ENCODE data around the gene AGR2.
A peak's percentile ranks its signal among the peaks of the same experiment; 100 is the strongest.

The AGR2 gene

DNA sequence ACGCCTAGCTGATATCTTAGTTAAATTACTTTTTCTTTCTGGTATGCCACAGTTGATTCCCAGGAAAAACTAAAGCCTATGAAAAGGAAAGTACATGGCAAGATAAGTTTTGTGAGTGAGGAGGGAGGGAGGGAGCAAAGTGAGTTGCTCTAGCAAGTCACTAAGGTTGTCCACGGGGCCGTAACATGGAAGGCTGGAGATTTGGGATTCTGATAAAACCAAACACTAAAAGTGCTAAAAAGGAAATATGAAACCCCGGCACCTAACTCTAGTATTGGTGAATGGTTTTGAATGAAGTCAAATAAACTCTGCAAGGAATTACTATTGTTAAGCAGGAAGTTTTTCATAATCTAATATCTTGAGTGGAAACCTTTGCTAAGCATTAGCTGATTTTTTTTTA lies 1.7 kb downstream of the AGR2 start:
- no peak for TF ChIP-seq EZH2 (IDR thresholded peaks at IDR 0.05; ENCODE audit: borderline replicate concordance, low read depth, low read length, severe bottlenecking)
- TF ChIP-seq, protein P1, sequence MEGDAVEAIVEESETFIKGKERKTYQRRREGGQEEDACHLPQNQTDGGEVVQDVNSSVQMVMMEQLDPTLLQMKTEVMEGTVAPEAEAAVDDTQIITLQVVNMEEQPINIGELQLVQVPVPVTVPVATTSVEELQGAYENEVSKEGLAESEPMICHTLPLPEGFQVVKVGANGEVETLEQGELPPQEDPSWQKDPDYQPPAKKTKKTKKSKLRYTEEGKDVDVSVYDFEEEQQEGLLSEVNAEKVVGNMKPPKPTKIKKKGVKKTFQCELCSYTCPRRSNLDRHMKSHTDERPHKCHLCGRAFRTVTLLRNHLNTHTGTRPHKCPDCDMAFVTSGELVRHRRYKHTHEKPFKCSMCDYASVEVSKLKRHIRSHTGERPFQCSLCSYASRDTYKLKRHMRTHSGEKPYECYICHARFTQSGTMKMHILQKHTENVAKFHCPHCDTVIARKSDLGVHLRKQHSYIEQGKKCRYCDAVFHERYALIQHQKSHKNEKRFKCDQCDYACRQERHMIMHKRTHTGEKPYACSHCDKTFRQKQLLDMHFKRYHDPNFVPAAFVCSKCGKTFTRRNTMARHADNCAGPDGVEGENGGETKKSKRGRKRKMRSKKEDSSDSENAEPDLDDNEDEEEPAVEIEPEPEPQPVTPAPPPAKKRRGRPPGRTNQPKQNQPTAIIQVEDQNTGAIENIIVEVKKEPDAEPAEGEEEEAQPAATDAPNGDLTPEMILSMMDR (IDR thresholded peaks at IDR 0.05; ENCODE audit: borderline replicate concordance, extremely low read depth, low read length, poor library complexity, severe bottlenecking) = no peak
- Histone ChIP-seq H3K36me3 (ENCODE audit: insufficient read depth, low read length) (no peaks in the 10 kb centered on the region), H3K79me2 (ENCODE audit: insufficient read depth, low read length) (no peaks in the 10 kb centered on the region), H3K9me3 (ENCODE audit: insufficient read depth, low read length, severe bottlenecking) (no peaks in the 10 kb centered on the region), H3K4me3 (ENCODE audit: low read depth in 1 of 2, low read length in 2 of 2) (no peak overlapping the region), H3K4me2 (ENCODE audit: insufficient read depth, low read length) (no peak overlapping the region), H3K27ac (ENCODE audit: low read length) (no peak overlapping the region), H3K4me1 (ENCODE audit: insufficient read depth, low read length) (no peaks in the 10 kb centered on the region), H3K27me3 (ENCODE audit: insufficient read depth, low read length, poor library complexity) (no peaks in the 10 kb centered on the region), H3K9ac (ENCODE audit: low read depth, low read length) (no peak overlapping the region), H4K20me1 (ENCODE audit: insufficient read depth, low read length) (no peaks in the 10 kb centered on the region), H2AFZ (ENCODE audit: low read depth, low read length) (no peak overlapping the region)
- no peak for ATAC-seq (ENCODE audit: insufficient read depth, low read depth)
- DNase-seq = no peak

DNA sequence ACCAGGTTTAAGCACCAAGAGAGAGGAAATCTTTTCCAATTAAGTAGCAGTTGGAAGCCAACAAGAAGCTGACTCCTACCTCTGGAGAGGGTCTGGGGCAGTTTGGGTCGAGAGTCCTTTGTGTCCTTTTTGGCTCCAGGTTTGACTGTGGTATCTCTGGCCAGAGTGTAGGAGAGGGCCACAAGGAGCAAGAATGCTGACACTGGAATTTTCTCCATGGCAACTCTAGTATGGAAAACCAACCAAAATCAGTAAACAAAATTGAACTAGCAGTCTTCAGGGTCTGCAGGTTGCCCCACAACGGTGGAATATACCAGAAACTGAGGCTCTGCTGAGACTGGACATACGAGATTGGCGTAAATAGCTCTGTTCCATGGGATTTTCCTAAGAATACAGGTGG lies 3.2 kb downstream of the AGR2 start:
- Histone ChIP-seq H3K79me2 (ENCODE audit: insufficient read depth, low read length) (no peaks in the 10 kb centered on the region), H3K9ac (ENCODE audit: low read depth, low read length) (no peak overlapping the region), H4K20me1 (ENCODE audit: insufficient read depth, low read length) (no peaks in the 10 kb centered on the region), H3K9me3 (ENCODE audit: insufficient read depth, low read length, severe bottlenecking) (no peaks in the 10 kb centered on the region), H3K4me2 (ENCODE audit: insufficient read depth, low read length) (no peak overlapping the region), H3K27me3 (ENCODE audit: insufficient read depth, low read length, poor library complexity) (no peaks in the 10 kb centered on the region), H3K4me1 (ENCODE audit: insufficient read depth, low read length) (no peaks in the 10 kb centered on the region), H2AFZ (ENCODE audit: low read depth, low read length) (no peak overlapping the region), H3K36me3 (ENCODE audit: insufficient read depth, low read length) (no peaks in the 10 kb centered on the region), H3K4me3 (ENCODE audit: low read depth in 1 of 2, low read length in 2 of 2) (no peak overlapping the region), H3K27ac (ENCODE audit: low read length) (no peak overlapping the region)
- TF ChIP-seq, protein P1 (IDR thresholded peaks at IDR 0.05; ENCODE audit: borderline replicate concordance, extremely low read depth, low read length, poor library complexity, severe bottlenecking) = no peak
- TF ChIP-seq EZH2 (IDR thresholded peaks at IDR 0.05; ENCODE audit: borderline replicate concordance, low read depth, low read length, severe bottlenecking) = no peak
- DNase-seq = no peak
- ATAC-seq (ENCODE audit: insufficient read depth, low read depth) = no peak

DNA sequence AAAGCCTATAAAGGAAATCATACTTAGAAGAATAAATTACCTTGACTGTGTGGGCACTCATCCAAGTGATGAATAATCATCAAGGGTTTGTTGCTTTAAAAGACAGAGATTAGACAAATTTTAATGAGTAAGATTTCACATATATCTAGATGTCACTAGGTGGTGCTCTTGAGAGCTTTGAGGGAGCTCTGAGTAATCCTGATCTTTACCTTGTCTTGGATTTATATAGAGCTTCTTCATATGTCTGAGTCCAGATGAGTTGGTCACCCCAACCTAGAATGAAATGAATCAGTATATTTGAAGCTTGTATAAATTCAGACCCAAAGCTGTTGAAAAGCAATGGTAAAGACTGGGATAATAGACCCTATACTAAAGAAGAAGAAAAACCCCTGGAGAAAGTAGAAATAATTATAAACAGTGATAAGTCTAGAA lies 3.7 kb downstream of the AGR2 start:
- Histone ChIP-seq H3K27me3 (ENCODE audit: insufficient read depth, low read length, poor library complexity) (no peaks in the 10 kb centered on the region), H3K79me2 (ENCODE audit: insufficient read depth, low read length) (no peaks in the 10 kb centered on the region), H3K36me3 (ENCODE audit: insufficient read depth, low read length) (no peaks in the 10 kb centered on the region), H3K9ac (ENCODE audit: low read depth, low read length) (no peak overlapping the region), H3K9me3 (ENCODE audit: insufficient read depth, low read length, severe bottlenecking) (no peaks in the 10 kb centered on the region), H3K27ac (ENCODE audit: low read length) (no peak overlapping the region), H2AFZ (ENCODE audit: low read depth, low read length) (no peak overlapping the region), H3K4me2 (ENCODE audit: insufficient read depth, low read length) (no peak overlapping the region), H4K20me1 (ENCODE audit: insufficient read depth, low read length) (no peaks in the 10 kb centered on the region), H3K4me3 (ENCODE audit: low read depth in 1 of 2, low read length in 2 of 2) (no peak overlapping the region), H3K4me1 (ENCODE audit: insufficient read depth, low read length) (no peaks in the 10 kb centered on the region)
- DNase-seq (no peak), ATAC-seq (ENCODE audit: insufficient read depth, low read depth) (peak; percentile 80)
- no peak for TF ChIP-seq EZH2 (IDR thresholded peaks at IDR 0.05; ENCODE audit: borderline replicate concordance, low read depth, low read length, severe bottlenecking)
- TF ChIP-seq, protein P1 (IDR thresholded peaks at IDR 0.05; ENCODE audit: borderline replicate concordance, extremely low read depth, low read length, poor library complexity, severe bottlenecking) = peak; percentile 62

DNA sequence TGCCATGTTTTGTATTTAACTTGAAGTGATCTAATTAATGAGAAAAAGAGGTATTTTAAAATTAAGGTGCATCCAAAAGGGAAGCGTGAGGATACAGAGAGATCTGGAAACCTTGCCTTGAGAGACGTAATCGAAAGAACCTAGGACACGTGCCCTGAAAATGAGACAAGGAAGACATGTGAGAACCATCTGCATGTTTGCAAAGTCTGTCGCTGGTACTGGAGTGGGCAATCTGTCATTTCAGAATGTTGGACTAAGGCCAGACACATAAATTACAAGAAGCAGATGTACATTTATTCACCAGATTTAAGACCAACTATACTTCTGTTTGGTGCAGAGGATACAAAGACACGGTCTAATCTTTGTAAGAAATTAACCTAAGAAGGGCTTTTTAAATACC lies 9.2 kb downstream of the AGR2 start:
- TF ChIP-seq, protein P1 (IDR thresholded peaks at IDR 0.05; ENCODE audit: borderline replicate concordance, extremely low read depth, low read length, poor library complexity, severe bottlenecking) = no peak
- TF ChIP-seq EZH2 (IDR thresholded peaks at IDR 0.05; ENCODE audit: borderline replicate concordance, low read depth, low read length, severe bottlenecking) = no peak
- Histone ChIP-seq H4K20me1 (ENCODE audit: insufficient read depth, low read length) (no peaks in the 10 kb centered on the region), H3K4me1 (ENCODE audit: insufficient read depth, low read length) (no peaks in the 10 kb centered on the region), H3K27me3 (ENCODE audit: insufficient read depth, low read length, poor library complexity) (peaks cover 2% of the 10 kb centered on the region), H3K4me2 (ENCODE audit: insufficient read depth, low read length) (no peak overlapping the region), H3K9me3 (ENCODE audit: insufficient read depth, low read length, severe bottlenecking) (no peaks in the 10 kb centered on the region), H3K4me3 (ENCODE audit: low read depth in 1 of 2, low read length in 2 of 2) (no peak overlapping the region), H3K36me3 (ENCODE audit: insufficient read depth, low read length) (no peaks in the 10 kb centered on the region), H2AFZ (ENCODE audit: low read depth, low read length) (no peak overlapping the region), H3K9ac (ENCODE audit: low read depth, low read length) (no peak overlapping the region), H3K79me2 (ENCODE audit: insufficient read depth, low read length) (no peaks in the 10 kb centered on the region), H3K27ac (ENCODE audit: low read length) (no peak overlapping the region)
- DNase-seq = no peak
- no peak for ATAC-seq (ENCODE audit: insufficient read depth, low read depth)

Data from DND-41 (cell line).